GM18526 (cell line): ENCODE results near the gene ZNF831.

ENCODE experiments used
- POLR2A ChIP-seq: IDR thresholded peaks from 3 replicates; pipeline ENCODE4 v1.6.1; 2011; ENCODE audit not compliant: insufficient read length; ENCODE audit errors: extremely low read depth

ZNF831 gene

DNA sequence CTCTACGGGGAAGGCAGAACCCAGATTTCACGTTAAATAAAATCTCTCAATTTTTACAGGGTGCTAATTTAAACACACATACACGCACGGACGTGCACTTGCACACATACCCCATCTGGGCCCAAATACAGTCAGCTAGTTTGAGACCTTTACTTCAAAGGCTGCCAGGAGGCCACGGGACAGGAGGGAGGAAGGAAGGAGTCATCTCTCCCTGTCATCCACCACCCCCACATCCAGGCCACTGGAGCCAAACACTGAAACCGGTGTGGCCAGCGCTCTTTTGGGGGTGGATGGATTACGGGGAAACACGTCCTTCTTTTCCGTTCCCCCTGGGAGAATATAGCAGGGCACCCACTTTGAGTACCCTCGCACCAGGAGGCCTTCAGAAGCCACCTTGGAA lies 60.1 kb downstream of the ZNF831 start:
- no peak for TF ChIP-seq POLR2A

DNA sequence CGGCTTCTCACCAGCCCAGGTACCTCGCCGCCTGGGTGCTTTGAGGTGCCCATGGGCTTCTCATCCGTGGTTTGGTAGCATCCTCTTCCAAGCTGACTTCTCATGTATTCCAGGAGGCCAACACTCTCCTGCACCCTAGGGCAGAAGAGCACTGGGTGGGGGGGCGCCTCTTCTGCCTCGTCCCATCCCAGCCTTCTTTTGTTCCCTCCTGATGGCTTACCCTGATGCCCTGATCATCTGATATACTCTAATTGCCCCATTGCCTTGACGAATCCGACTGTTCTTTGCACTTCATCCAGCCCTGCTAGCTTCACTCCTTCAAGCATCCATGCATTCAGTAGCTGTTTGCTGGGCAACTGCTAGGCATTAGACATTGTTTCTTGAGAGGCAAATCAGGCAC lies 60.6 kb downstream of the ZNF831 start:
- TF ChIP-seq POLR2A: no peak

DNA sequence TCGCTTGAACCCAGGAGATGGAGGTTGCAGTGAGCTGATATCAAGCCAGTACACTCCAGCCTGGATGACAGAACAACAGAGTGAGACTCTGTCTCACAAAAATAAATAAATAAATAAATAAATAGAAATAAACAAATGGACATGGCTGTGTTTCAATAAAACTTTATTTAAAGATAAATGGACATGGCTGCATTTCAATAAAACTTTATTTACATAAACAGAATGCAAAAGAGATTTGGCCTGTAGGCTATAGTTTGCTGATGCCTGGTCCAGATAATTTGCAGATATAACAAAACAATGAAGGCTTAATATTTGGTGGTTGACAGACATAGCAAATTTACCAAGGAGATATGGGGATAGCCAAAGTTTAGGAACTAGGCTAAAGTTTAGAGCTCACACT lies 66.8 kb downstream of the ZNF831 start:
- no peak for TF ChIP-seq POLR2A

DNA sequence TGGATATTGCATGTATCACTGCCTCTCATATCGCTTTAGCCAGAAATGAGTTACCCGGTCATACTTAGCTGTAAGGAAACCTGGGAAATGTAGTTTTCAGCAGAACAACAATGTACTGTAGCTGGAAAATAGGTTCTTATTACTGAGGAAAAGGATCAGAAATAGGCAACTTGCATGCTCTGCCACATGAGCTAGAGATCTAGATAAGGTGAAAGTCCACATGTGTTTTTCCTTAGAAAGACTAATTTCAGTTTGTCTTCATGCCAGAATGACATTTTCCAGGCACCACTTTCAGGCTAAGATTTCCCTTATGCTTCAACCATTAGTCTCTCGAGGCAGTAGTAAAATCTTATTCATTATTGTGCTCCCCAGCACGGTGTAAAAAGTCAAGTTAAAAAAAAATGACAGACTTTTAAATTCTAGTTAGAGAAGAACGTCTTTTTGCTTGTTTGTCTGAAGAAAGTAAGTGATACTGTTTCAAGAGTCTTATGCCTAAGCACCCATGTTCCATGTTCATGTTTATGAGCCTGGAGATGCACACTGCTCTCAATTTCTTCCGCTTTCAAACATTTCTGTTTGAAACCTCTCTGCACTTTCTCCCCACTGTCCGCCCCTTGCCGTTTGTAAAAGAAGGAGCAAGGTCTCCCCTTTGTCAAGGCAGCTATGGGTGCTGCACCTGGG lies 67.6 kb downstream of the ZNF831 start:
- TF ChIP-seq POLR2A: no peak

DNA sequence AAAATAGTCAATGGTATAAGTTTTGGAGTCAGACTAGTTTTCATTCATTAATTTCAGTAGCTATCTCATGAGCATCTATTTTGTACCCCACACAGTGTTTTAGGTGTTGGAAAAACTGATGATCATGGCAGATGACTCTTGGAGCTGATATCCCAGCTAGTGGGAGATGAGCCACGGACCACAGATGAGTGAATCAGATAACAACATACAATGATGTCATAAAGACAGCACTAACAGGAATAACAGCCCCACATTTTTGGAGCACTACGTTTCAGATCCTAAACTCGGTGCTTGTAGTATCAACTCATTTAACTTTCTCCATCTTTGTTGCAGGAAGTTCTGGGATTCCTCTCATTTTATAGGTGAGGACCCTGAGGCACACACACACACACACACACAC lies 69.0 kb downstream of the ZNF831 start:
- no peak for TF ChIP-seq POLR2A

DNA sequence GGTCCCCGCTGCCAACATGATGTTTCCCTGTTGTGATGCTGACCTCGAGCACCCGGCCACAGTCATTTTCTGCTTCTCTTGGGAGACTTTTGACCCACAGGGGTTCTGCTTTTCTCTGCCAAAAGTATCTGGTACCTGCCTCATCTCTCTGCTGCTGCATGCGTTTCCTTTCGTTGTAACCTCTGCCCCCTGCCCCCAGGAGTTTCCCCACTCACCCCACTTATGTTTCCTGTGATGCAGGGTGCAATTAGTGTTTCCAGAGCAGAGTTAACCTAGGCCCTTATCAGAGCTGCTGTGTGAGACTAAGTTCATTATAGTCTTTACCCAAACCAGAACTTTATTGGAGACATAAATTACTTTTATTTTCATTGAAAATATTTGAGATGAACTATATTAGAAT lies 71.6 kb downstream of the ZNF831 start:
- no peak for TF ChIP-seq POLR2A

DNA sequence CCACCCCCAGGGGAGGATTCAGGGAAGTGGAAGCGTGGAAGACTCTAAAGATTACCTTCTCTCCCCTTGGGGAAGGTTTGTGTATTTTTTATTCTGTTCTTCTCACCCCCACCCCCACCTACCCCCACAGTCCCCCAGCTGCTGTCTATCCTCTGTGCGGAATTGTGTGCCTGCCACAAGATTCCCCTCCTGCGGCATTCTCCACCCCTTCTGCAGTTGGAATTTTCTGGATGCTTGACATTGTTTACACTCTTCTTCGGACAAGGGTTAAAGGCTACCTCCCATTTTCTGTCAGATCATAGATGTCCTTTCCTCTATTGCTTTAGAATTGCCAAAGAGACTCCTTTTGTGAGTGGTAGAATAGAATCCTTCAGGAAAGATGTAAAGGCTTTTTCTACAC lies 76.4 kb downstream of the ZNF831 start:
- no peak for TF ChIP-seq POLR2A

DNA sequence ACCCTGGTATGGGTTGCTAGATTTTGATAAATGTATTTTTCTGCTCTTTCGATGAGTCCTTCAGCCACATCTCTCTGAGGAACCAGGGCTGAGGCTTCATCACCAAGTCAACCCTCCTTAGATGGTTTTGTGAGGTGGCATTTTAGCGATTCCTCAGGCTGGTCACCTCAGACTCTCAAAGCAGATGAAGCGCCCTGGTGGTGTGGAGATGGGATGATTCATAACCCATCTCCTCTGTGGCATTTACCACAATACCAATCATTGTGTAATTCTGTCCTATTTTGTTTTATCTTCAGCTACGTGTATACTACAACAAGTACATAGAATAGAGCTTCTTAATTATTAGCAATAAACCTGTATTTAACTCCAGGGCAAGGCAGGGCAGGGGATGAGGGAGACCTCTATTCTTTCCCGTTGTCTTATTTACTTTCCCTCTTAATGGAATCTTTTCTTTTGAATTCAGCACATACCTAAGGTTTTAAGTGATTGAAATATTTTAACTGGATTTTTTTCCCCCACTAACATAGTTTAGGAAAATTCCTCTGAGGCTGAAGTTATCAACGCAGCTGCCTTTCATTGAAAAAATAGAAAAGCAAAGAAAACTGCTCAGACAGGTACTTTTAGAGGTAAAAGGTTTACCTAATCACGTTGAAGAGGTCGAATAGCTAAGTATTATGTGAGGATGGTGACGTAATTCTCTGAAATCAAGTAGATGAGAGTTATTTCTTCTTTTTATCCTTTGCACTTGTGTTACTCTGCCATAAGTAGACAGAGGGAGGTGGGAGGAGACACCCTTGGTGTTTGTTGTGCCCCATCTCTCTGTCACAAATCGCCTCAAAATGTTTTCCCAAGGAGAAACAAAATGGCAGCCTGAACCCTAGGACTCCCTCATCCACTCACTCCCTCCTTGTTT lies 79.3 kb downstream of the ZNF831 start:
- no peak for TF ChIP-seq POLR2A

DNA sequence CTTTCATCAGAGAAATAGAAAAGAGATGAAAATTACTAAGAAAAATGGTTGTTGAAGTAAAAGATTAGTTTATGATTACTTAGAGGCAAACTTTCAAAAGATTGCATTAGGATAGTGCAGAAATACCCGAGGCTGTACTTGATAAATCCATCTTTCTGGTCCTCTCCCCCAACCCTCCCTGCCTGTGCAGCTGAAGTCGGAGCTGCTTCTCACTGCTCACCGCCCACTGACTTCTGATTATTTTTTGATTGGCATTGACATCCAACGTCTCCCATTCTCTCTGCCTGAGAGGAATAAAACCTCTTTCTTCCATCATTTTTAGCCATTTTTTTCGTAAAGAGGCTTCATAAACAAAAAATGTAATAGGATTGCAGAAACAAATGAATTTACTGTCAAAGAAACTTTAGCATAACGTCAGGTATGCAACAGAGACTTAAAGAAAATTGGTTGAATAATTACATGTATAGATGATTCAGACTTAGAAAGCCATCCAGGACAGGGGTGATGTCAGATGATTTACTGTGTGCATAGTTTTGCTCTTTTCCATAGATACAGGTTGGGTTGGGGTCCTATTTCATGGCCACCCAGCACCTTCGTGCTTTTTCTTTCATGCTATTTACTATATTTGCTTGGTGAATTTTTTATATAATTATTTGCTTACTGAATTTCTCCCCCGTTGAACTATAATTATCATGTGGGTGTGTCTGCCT lies 83.2 kb downstream of the ZNF831 start:
- TF ChIP-seq POLR2A: no peak

DNA sequence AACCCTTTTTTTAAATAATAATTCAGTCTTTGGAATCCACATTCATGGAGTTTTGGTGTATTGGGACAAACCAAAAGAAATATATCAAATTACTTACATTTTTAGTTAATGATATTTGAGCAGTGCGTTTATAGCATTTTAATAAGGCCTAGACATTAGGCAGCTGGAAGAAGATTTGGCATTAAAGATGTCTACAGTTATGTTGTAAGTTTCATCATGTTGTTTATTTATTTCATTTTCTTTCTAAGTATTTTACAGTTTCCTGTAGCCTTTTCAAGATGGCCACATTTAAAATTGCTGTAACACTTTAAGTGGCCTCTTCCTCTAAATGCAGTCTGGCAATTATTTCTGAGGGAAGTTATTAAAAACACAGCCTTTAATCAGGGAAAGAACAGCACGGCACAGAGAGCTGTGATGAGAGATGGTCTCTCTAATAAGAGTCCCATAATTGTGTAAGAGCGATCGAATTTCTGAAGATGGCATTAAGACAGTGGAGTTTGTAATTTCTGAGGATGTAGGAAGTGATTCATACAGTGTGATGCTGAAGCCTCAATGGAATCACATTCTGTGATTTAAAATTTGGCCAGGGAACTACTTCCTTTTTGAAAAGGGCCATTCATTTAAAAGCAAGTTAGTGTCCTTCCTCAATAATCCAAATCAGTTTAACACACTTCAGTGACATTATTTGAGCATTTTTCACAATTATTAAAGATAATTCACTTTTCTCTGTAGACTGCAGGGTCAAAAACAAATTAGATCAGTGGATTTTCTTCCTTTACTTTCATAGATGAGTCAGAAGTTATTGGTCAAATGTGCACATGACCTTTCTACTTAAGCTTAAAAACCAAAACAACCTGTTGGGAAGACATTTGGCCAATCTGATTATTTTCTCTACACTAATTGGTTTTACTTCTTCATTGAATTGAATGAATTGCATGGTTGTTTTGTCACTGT lies 84.4 kb downstream of the ZNF831 start:
- TF ChIP-seq POLR2A: no peak

DNA sequence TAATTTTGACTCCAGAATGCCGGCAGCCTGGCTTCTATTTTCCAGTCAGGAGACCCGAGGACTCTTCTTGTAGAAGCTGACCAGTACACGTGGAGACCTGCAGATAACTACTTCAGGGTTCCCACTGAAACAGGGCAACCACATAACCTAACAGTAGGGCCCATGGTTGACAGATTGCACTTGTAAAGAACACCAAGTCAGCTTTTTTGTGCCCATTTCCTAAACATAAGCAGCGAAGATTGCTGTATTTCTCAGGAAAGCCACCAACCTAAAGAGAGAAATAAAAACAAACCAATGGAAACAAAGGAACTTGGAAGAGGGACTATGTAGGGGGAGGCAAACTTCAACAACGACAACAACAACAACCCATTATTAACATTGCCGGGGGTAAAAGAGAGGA lies 86.7 kb downstream of the ZNF831 start:
- TF ChIP-seq POLR2A: no peak

DNA sequence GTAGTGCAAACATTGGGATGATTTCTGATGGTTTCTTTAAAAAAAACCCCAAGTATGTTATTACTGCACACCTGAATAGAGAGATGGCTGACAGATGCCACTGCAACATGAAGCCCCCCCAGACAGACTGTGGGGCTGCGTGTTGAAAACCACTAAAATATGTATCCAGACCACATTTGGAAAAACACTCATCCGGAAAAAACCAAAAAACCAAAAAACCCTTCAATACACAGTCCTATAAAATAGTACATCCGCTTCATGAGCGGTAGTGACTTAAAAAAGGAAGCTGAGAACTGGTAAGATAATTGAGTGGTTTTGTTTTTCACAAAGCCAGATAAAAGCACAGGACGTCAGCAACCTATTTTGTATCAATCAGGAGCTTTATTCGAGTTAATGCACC lies 89.7 kb downstream of the ZNF831 start:
- TF ChIP-seq POLR2A: no peak

DNA sequence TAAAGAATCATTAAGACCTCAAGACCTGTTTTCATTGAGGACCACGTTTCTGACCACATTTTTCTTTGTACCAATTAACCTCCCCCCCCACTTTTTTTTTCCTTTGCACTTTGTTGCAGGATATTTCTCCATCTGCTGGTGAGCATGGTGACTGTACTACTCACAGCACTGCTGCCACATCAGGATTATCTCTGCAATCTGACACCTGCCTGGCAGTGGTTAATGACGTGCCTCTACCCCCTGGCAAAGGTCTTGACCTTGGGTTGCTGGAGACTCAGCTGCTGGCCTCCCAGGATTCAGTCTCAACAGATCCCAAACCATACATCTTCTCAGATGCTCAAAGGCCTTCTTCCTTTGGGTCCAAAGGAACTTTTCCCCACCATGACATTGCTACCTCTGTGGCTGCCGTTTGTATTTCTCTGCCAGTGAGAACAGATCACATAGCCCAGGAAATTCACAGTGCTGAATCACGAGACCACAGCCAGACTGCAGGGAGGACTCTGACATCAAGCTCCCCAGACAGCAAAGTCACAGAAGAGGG lies 90.2 kb downstream of the ZNF831 start:
- TF ChIP-seq POLR2A: no peak

DNA sequence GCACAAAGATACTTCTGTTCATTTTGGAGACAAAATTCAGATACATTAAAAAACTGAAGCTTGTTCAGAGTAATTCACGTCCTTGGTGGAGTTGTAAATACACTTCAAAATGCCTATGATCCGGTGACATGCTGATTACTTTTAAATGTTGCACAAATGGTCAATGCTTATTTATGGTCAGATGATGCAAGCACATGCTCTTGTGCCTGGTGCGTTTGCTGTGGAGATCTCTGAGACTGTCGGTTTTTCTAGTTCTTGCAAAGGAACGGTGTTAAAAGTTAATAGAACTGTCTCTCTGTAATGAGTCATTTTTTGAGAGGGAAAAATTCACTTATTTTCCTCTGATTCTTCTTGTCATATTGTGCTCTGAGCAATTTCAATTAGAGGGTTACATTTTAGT lies 91.6 kb downstream of the ZNF831 start:
- TF ChIP-seq POLR2A: no peak
